Measurements from ENCODE around the gene GATC.
A peak's percentile ranks its signal among the peaks of the same experiment; 100 is the strongest.

The GATC gene

GRCh38 chr12:120445911-120446843, at the start of gene GATC, which contains the start of gene TRIAP1:
TSS of gene GATC (plus strand) at chr12:120446444. CDS start at chr12:120446481, 37 bp downstream.
TSS of gene TRIAP1 (minus strand) at chr12:120446384. CDS start at chr12:120446372, 12 bp downstream.
- Histone ChIP-seq H3K4me1 (ENCODE audit: control insufficient read depth, insufficient read depth, low read length) (peaks cover 8% of the 10 kb centered on the region), H3K27me3 (ENCODE audit: control insufficient read depth, insufficient read depth, low read length) (no peaks in the 10 kb centered on the region), H3K27ac (ENCODE audit: low read depth, low read length) (peak within 1 kb of the TSS; percentile 91), H3K36me3 (ENCODE audit: control insufficient read depth, insufficient read depth, low read length) (peaks cover 7% of the 10 kb centered on the region), H3K9ac (ENCODE audit: low read length) (peak within 1 kb of the TSS; percentile 72), H3K4me3 (ENCODE audit: low read length) (peak within 1 kb of the TSS; percentile 84)

DNA sequence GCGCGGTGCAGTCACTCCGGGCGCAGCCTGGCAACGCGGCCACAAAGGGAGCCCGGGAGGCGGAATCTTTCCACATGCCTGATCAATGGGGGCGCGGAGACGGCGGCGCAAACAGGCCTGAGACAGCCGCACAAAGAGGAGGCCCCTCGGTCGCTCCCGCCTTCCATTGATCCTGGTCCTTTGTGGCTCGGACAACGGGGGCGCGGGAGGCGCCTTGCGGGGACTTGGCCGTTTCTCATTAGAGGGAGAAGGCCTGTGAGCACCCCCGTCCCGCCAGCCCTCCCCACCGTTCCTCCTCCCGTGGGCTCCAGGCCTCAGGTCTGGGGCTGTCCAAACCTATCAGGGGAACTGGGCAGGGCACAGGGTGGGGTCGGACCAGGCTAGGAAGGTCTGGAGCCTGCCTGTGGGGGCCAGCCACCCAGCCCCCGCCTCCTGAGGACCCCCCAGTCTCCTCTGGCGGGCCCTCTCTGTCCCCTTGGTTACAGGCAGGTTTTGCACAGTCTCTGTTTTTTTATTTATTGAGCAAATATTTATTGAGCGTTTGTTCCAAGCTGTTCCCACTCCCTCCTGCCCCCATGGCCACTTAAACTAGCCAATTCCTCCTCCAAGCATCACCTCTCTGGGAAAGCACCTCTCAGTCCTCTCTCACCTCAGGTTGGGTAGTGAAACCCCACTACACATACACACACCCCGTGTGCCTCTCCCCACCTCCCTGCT, 48.3 kb upstream of the GATC start:
- Histone ChIP-seq H3K27me3 (ENCODE audit: control insufficient read depth, insufficient read depth, low read length) (no peaks in the 10 kb centered on the region), H3K4me3 (ENCODE audit: low read length) (no peak overlapping the region), H3K4me1 (ENCODE audit: control insufficient read depth, insufficient read depth, low read length) (no peaks in the 10 kb centered on the region), H3K9ac (ENCODE audit: low read length) (no peak overlapping the region), H3K27ac (ENCODE audit: low read depth, low read length) (no peak overlapping the region), H3K36me3 (ENCODE audit: control insufficient read depth, insufficient read depth, low read length) (no peaks in the 10 kb centered on the region)

- H3K9ac ChIP-seq (ENCODE audit: low read length), result no peak overlapping the region
- H3K4me1 ChIP-seq (ENCODE audit: control insufficient read depth, insufficient read depth, low read length), result no peaks in the 10 kb centered on the region
- no peaks in the 10 kb centered on the region for H3K36me3 ChIP-seq (ENCODE audit: control insufficient read depth, insufficient read depth, low read length)
- no peaks in the 10 kb centered on the region for H3K27me3 ChIP-seq (ENCODE audit: control insufficient read depth, insufficient read depth, low read length)
- H3K4me3 ChIP-seq (ENCODE audit: low read length), result no peak overlapping the region
- H3K27ac ChIP-seq (ENCODE audit: low read depth, low read length), result no peak overlapping the region
These were observed 46.7 kb upstream of the GATC start for GRCh38 chr12:120399531-120399930.

- H3K27me3 ChIP-seq (ENCODE audit: control insufficient read depth, insufficient read depth, low read length), result no peaks in the 10 kb centered on the region
- H3K27ac ChIP-seq (ENCODE audit: low read depth, low read length), result no peak overlapping the region
- no peak overlapping the region for H3K9ac ChIP-seq (ENCODE audit: low read length)
These were observed 44.0 kb upstream of the GATC start for GRCh38 chr12:120402217-120402616.

DNA sequence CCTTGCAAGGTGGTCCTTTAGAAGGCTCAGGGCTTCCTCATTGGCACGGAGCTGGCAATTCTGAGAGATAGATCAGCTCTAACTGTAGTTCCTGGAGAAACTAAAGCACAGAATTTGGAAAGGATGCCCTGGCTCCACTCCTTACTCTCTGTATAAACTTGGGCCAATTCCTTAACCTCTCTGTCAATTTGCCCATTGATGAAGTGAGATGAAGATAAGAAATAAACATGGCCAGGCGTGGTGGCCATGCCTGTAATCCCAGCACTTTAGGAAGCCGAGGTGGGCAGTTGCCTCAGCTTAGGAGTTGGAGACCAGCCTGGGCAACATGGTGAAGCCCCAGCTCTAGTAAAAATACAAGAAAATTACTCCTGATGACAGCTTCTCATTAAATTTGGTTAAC, 42.4 kb upstream of the GATC start:
- Histone ChIP-seq H3K4me1 (ENCODE audit: control insufficient read depth, insufficient read depth, low read length) (peaks cover 3% of the 10 kb centered on the region), H3K36me3 (ENCODE audit: control insufficient read depth, insufficient read depth, low read length) (no peaks in the 10 kb centered on the region), H3K27ac (ENCODE audit: low read depth, low read length) (no peak overlapping the region), H3K9ac (ENCODE audit: low read length) (no peak overlapping the region), H3K4me3 (ENCODE audit: low read length) (no peak overlapping the region), H3K27me3 (ENCODE audit: control insufficient read depth, insufficient read depth, low read length) (no peaks in the 10 kb centered on the region)

More at GRCh38 chr12:120402217-120402616, 44.0 kb upstream of the GATC start:
- Histone ChIP-seq H3K4me3 (ENCODE audit: low read length) (no peak overlapping the region), H3K36me3 (ENCODE audit: control insufficient read depth, insufficient read depth, low read length) (no peaks in the 10 kb centered on the region), H3K4me1 (ENCODE audit: control insufficient read depth, insufficient read depth, low read length) (peaks cover 3% of the 10 kb centered on the region)

- Histone ChIP-seq H3K9ac (ENCODE audit: low read length) (no peak overlapping the region), H3K4me3 (ENCODE audit: low read length) (no peak overlapping the region), H3K4me1 (ENCODE audit: control insufficient read depth, insufficient read depth, low read length) (peaks cover 3% of the 10 kb centered on the region), H3K27ac (ENCODE audit: low read depth, low read length) (no peak overlapping the region), H3K27me3 (ENCODE audit: control insufficient read depth, insufficient read depth, low read length) (no peaks in the 10 kb centered on the region), H3K36me3 (ENCODE audit: control insufficient read depth, insufficient read depth, low read length) (no peaks in the 10 kb centered on the region)
These were observed 42.0 kb upstream of the GATC start for GRCh38 chr12:120404271-120404670.

GRCh38 chr12:120406069-120406468, 40.2 kb upstream of the GATC start:
- H3K36me3 ChIP-seq (ENCODE audit: control insufficient read depth, insufficient read depth, low read length), result no peaks in the 10 kb centered on the region
- no peaks in the 10 kb centered on the region for H3K27me3 ChIP-seq (ENCODE audit: control insufficient read depth, insufficient read depth, low read length)
- H3K4me3 ChIP-seq (ENCODE audit: low read length), result no peak overlapping the region
- peak overlapping the region; percentile 73 for H3K27ac ChIP-seq (ENCODE audit: low read depth, low read length)
- peaks cover 3% of the 10 kb centered on the region for H3K4me1 ChIP-seq (ENCODE audit: control insufficient read depth, insufficient read depth, low read length)
- H3K9ac ChIP-seq (ENCODE audit: low read length), result no peak overlapping the region

GRCh38 chr12:120406553-120406952, 39.7 kb upstream of the GATC start:
- peak overlapping the region; percentile 73 for H3K27ac ChIP-seq (ENCODE audit: low read depth, low read length)
- no peaks in the 10 kb centered on the region for H3K27me3 ChIP-seq (ENCODE audit: control insufficient read depth, insufficient read depth, low read length)
- no peak overlapping the region for H3K9ac ChIP-seq (ENCODE audit: low read length)
- no peak overlapping the region for H3K4me3 ChIP-seq (ENCODE audit: low read length)
- H3K4me1 ChIP-seq (ENCODE audit: control insufficient read depth, insufficient read depth, low read length), result peaks cover 3% of the 10 kb centered on the region
- no peaks in the 10 kb centered on the region for H3K36me3 ChIP-seq (ENCODE audit: control insufficient read depth, insufficient read depth, low read length)

GRCh38 chr12:120408771-120409170, 37.5 kb upstream of the GATC start:
- Histone ChIP-seq H3K4me1 (ENCODE audit: control insufficient read depth, insufficient read depth, low read length) (peaks cover 3% of the 10 kb centered on the region), H3K4me3 (ENCODE audit: low read length) (no peak overlapping the region), H3K27ac (ENCODE audit: low read depth, low read length) (no peak overlapping the region), H3K36me3 (ENCODE audit: control insufficient read depth, insufficient read depth, low read length) (no peaks in the 10 kb centered on the region), H3K27me3 (ENCODE audit: control insufficient read depth, insufficient read depth, low read length) (no peaks in the 10 kb centered on the region), H3K9ac (ENCODE audit: low read length) (no peak overlapping the region)

DNA sequence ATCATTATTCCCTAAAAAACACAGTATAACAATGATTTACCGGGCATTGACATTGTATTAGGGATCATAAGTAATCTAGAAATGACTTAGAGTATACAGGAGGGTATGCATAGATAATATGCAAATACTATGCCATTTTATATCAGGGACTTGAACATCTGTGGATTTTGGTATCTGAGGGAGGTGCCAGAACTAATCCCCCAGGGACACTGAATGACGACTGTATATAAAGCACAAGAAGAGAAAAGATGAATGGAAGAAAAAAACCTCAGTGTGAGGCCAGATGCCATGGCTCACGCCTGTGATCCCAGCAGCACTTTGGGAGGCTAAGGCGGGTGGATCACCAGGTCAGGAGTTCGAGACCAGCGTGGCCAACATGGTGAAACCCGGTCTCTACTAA, 33.8 kb upstream of the GATC start:
- H3K9ac ChIP-seq (ENCODE audit: low read length), result no peak overlapping the region
- no peaks in the 10 kb centered on the region for H3K4me1 ChIP-seq (ENCODE audit: control insufficient read depth, insufficient read depth, low read length)
- H3K36me3 ChIP-seq (ENCODE audit: control insufficient read depth, insufficient read depth, low read length), result no peaks in the 10 kb centered on the region
- H3K27ac ChIP-seq (ENCODE audit: low read depth, low read length), result no peak overlapping the region
- H3K27me3 ChIP-seq (ENCODE audit: control insufficient read depth, insufficient read depth, low read length), result no peaks in the 10 kb centered on the region
- H3K4me3 ChIP-seq (ENCODE audit: low read length), result no peak overlapping the region

- Histone ChIP-seq H3K4me1 (ENCODE audit: control insufficient read depth, insufficient read depth, low read length) (no peaks in the 10 kb centered on the region), H3K27ac (ENCODE audit: low read depth, low read length) (peak overlapping the region; percentile 58), H3K27me3 (ENCODE audit: control insufficient read depth, insufficient read depth, low read length) (no peaks in the 10 kb centered on the region), H3K9ac (ENCODE audit: low read length) (no peak overlapping the region), H3K4me3 (ENCODE audit: low read length) (no peak overlapping the region), H3K36me3 (ENCODE audit: control insufficient read depth, insufficient read depth, low read length) (no peaks in the 10 kb centered on the region)
These were observed 32.1 kb upstream of the GATC start for GRCh38 chr12:120413901-120414695.

Data from rectal smooth muscle tissue (tissue), 1 donor.